NCI-H2081 treated with DMSO at 0.1 percent for 48 hours (cell line): Measurements from ENCODE around the gene SAFB2.

Source experiments
- DNase-seq: peaks from one replicate; lab custom pipeline; 2025; lab: John Stamatoyannopoulos, UW

SAFB2 gene

DNA sequence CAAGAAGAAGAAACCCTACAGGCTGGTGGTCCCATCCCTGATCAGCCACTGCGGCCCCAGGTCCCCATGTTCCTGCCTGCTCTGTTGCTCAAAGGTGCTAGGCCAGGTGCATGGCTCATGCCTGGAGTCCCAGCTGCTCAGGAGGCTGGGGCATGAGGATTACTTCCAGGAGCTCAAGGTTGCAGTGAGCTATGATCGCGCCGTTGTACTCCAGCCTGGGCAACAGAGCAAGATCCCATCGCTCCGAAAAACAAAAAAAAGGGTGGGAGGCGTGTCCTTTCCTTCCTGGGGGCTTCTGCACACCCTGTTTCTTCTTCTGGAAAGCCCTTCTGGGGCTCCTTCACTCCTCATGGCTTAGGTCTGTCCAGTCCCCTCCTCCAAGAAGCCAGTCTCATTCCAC lies 42.9 kb downstream of the SAFB2 start:
- no peak for DNase-seq

DNA sequence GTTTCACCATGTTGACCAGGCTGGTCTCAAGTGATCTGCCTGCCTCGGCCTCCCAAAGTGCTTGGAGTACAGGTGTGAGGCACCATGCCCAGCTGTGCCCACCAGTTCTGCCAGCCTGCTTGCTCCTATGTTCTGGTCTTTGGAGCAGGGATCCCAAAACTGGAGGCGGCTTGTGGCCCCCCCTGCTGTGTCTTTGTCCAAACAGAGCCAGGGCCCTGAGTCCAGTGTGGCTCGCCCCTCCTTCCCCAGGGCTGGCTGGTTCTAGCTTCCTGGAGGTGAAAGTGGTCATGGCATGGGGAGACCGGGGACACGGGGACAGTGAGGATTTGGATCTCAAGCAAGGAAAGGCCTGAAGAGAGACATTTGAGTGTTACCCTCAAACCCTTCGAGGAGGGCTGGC lies 43.3 kb downstream of the SAFB2 start:
- no peak for DNase-seq

DNA sequence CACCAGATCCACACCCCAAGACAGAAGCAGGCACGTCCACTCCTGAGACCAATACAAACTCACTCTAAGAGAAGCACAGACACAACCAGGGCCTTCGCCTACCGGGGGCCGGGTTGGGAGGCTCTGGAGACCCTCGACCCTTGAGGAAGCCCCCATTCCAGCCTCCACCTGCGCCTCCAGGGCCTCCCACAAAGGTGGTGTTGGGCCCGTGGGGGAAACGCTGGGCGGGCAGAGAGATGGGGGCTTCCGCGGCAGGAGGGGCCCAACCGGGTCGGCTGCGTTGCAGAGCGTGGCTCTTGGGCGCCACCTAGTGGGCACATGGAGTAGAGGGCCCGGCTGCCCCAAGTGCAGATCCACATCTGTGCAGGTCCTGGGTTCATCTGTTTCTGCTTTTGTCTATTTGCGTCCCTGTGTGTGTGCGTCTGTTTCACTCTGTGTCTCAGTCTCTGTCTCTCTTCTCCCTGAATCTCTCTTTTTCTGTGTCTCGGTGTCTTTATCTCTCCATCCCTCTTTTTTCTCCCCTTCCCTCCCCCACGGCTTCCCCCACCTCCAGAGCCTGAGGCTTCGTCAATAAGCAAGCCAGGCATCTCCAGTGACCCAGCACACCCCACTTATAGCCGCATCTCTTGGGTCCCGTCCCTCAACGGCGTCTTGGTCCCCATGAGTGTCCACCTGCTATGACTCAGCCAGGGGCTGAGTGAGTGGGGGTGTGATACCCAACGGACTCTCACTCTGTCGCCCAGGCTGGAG lies 44.3 kb downstream of the SAFB2 start:
- no peak for DNase-seq

DNA sequence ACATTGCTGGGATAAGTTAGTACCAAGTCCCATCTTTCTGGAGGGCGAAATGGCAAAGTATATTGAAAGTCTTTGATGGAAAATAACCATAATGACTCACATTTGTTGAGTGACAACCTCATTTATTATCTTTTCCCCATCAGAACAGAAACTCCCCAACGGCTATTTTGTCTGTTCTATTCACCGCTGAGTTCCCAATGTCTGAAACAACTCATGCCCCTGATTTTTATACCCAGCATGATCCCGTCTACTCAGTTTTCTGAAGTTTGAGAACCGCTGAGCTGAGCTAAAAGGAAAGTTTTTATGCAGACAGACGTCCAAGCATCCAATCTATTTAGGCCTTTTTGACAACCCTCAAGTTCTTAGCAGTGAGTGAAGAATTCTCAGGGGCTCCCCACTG lies 47.0 kb downstream of the SAFB2 start:
- no peak for DNase-seq

DNA sequence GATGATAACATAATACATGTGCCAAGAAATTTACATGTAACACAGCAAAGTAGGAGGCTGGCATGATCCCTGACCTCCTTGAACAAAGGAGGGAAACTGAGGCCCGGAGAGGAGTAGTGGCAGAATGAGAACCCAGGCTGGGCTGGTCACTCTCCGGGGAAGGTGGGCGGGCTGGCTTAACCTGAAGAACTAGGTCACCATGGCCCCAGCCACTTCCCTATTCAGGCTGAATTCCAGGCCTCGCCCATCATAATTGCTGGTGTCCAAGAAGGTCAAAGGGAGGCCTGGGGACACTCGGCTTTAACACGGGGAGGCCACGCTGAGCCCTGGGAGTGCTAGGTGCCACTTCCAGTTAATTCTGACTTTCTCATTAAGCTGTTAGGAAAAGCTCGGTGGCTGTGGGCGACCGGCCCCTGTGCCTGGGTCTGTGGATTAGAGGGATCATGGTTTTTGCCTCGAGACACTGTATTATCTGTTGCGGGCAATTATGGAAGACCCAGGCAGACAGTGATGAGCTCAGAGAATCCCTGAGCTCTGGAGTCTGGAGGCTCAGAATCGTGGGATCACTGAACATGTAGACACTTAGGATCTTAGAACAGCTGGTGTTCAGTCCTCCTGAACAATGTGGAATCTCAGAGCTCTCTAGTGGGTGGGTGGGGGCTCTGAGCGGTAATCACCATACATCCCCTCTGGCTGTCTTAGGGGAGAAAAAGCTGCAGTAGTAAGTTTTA lies 49.9 kb downstream of the SAFB2 start:
- no peak for DNase-seq

DNA sequence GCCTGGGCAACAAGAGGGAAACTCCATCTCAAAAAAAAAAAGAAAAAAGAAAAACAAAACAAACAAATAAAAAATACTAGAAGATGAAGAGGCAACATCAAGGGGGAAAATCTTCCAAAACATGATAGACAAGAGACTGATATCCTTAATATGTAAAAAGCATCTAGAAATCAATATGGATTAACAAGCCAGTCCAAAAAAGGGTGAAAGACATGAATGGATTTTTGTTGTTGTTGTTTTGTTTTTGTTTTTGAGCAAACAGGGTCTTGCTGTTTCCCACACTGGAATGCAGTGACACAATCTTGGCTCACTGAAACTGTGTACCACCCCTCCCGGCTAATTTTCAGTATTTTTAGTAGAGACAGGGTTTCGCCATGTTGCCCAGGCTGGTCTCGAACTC lies 50.8 kb downstream of the SAFB2 start:
- DNase-seq: no peak

DNA sequence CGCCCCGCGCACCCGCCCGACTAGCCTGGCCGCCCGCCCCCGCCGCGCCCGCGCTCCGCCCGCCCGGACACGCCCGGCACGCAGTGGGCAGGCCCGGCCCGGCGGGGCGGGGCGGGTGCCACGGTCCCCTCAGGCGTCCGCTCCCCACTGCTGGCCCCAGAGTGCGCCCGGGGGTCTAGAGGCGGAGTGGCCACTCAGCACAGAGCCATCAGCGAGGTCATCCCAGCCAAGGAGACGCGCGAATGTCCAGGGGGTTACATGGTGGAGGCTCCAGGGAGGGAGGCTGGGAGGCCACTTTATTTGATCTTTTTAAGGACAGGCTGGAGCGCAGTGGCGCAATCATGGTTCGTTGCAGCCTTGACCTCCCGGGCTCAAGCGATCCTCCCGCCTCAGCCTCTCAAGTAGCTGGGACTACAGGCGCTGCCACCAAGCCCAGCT lies 54.6 kb downstream of the SAFB2 start:
- DNase-seq: no peak

DNA sequence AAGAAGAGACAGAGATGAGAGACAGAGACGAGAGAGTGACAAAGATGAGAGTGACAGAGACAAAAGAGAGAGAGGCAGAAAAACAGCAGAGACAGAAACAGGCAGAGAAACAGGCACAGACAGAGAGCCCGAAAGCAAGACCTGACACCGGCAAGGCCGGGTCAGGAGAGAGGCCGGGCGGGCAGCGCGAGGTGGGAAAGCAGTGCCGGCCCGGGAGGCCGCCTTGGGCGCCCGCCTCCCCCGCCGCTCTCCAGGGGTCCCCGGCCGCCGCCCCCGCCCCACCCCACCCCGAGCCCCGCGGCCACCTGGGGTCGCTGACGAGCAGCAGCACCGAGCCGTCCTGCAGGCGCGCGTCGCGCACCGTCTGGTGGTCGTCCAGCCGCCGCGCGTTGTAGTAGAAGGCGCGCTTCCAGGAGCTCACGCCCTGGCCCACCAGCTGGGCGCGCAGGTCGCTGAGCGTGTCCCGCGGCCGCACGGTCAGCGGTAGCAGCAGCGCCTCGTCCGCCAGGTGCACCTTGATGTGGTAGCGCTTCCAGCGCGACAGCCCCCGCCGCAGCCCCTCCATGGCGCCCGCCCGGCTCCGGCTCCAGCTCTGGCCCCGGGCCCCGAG lies 55.1 kb downstream of the SAFB2 start, which contains the start of gene TINCR:
TSS of gene TINCR (minus strand) at position 594 of the 610 bp plus-strand sequence.
- no peak for DNase-seq

DNA sequence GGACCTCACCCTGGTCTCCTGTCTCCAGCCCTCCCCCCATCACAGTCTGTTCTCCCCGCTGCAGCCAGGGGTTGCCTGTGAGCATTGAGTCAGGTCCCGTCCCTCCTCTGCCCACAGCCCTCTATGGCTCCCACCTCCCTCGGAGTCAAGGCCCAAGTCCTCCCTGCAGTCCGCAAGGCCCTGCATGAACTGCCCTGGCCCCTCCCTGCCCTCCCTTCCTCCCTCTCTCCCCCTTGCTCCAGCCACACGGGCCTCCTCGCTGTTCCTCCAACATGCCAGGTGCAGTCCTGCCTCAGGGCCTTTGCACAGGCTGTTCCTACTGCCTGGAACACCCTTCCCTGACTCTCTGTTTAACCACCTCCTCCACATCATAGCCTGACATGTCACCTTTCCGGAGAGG lies 57.6 kb downstream of the SAFB2 start:
- no peak for DNase-seq

DNA sequence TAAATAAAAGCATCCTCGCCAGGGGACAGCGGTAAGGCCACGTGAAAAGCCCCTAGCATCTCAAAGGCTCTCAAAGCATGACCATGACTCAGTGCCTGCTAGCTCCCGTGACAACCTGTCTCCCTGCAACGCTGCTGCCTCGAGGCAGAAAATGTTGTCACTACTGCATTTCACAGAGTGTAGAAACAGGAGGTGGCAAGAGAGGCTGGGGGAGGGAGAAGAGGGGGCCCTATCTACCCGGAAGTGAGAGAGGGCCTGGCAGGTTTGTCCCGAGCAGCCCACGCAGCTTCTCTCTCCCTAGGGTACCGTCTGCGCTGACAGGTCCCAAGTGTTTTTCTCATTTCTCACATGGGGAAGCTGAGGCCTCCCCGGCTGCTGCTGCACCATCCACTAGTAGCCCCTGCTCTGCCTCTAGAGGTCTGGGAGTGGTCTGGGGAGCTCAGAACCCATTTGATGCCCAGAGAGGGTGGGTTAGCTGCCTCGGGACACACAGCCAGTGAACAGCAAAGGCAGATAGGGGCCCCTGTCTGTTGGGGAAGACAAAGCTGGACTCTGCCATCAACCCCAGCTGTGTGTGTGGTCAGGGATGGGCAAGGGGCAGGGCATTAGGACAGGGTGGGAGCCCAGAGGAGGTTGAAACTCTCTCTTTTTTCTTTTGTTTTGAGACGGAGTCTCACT lies 58.5 kb downstream of the SAFB2 start:
- DNase-seq: no peak

DNA sequence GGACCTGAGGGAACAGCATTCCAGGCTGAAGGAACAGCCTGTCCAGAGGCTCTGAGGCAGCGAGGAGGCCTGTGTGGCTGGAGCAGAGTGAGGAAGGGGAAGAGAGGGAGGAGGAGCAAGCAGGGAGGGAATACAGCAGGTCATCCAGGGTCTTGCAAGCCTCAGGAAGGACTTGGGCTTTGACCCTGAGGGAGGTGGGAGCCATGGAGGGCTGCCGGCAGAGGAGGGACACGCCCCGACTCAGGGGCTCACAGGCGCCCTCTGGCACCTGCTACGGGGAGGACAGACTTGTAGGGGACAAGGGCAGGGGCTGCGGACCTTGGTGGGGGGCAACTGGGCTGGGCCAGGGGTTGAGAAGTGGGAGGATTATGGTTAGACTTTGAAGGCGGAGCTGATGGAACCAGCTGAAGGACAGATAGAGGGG lies 59.6 kb downstream of the SAFB2 start:
- DNase-seq: no peak

DNA sequence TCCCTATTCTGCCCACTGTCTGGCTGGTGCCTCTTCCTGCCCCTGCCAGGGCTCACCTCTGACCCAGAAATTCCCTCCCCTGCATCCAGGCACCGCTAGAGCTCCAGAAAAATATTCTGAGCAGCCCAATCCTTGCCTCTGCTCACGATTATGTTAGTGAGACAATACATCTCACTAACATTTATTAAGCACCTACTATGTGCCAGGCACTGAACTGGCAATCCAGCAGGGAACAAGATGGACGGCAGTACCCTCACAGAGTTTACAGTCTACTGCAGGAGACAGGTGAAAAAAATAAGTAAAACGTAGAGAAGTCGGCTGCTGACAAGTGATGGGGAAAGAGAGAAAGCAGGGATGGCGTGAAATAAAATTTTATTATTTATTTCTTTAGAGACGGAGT lies 60.3 kb downstream of the SAFB2 start:
- DNase-seq: no peak

DNA sequence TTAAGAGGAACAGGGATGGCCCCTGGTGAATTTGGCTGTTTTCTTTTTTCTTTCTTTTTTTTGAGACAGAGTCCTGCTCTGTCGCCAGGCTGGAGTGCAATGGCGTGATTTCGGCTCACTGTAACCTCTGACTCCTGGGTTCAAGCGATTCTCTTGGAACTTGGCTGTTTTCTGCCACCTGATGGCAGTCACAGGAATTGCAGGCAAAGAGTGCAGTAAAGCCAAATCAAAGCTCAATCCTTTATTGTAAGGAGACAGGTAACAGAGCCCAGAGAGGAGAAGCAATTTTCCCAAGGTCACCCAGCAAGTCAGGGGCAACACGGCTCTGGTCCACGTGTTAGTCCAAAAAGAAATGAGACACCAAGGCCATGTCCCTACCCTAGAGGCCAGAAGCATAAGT lies 61.0 kb downstream of the SAFB2 start:
- DNase-seq: no peak

DNA sequence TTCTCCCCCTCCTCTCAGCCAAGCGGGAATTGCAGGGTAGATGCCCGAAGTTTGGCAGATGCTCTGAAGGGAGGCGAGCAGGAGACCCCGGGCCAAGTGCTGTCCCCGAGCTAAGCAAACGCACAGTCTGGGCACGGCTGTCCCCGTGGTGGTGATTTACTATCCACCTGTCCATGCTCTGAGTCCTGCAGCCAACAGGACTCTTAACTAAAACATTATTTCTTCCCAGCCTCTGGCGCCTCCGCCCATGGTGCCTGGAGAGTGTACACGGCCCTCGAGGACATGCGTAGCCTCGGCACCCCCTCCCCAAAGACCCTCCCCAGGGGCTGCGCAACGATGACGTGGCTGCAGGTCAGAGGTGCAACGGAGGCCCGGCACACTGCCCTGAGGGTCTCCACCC lies 62.4 kb downstream of the SAFB2 start:
- DNase-seq: no peak

DNA sequence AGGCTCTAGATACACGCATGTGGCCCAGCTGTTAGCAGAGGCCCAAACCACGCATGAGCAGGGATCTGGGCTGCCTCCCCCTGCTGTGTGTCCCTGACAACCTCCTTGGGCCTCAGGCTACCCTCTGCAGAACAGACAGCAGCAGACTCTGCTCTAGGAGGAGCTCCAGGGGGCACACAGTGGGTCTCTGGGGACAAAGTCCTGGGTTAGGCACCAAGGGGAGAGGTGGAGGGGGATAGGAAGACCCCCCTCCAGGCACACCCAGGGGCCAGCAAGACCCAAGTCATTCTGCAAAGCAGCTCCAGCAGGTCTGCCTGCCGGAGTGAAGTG lies 62.8 kb downstream of the SAFB2 start:
- no peak for DNase-seq

DNA sequence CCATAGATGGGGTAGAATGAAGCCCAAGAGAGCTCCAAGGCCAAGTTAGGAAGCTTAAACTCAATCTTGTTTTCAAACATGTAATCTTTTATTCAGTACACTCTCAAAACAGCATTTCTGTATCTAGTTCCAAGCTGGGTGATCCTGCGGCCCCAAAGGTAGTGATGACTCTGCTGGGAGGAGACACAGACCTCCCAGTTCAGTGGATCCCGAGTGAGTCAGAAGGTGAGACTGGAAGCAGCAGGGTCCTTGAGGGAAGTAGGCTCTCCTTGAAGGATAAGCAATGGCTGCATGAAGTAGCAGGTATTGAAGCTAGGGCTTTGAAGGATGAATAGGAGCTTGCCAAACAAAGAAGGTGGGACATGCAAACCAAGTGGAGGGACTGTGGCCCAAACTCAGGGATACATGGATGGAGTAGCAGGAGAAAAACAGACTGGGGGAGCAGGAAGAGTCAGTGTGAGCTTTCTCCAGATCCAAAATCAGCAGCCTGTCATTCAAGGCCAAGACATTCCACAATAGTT lies 64.4 kb downstream of the SAFB2 start:
- no peak for DNase-seq

DNA sequence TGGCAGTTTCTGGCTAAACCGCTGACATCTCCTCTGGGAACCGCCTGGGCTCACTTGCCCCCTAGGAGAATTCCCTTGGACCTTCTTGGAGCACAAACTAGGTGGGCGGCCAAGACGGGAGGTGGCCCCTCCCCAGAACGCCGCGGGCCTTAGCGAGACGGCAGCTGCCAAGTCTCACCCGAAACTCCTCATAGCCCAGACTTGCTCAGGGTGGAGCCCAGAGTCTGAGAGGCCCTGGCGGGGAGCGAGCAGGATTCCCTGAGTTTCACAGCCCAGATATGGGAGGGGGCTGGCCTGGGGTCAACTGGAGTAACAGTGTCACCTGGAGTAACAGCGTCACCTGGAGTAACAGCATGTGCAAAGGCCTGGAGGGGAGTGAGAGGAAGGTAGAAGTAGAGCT lies 64.9 kb downstream of the SAFB2 start:
- DNase-seq: no peak

DNA sequence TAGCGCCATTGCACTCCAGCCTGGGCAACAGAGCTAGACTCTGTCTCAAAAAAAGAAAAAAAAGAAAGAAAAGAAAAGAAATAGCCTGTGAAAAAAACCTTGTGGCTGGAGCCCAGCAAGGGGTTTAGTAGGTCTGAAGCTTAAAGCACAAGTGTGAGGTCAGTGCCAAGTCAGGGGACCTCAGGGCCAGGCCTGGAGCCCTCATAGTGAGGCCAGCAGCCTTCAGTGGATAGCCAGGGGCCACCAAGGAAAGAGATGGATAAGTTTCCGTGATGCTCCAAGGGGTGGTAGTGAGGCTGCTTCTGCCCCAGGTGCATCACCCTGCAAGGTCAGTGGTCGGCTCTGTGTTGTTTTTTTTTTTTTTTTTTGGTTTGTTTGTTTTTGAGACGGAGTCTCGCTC lies 67.7 kb downstream of the SAFB2 start:
- DNase-seq: no peak

DNA sequence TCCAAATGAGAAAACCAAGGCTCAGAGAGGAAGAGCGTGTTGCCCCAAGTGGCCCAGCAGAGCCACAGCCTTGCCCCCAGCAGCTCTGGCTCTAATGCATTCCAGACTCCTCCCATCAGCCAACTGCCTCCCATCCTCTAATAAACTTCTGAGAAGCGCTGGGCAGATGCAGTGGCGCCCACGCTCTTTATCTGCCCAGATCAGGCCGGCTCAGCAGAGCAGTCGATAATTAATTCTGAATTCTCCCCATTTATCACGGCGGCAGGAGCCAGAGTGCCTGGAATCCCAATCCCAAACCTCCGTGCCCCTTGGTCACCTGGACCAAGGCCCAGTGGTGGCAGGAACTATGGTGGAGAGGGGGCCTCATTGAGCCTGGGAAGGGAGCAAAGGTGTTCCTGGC lies 68.7 kb downstream of the SAFB2 start:
- DNase-seq: no peak

DNA sequence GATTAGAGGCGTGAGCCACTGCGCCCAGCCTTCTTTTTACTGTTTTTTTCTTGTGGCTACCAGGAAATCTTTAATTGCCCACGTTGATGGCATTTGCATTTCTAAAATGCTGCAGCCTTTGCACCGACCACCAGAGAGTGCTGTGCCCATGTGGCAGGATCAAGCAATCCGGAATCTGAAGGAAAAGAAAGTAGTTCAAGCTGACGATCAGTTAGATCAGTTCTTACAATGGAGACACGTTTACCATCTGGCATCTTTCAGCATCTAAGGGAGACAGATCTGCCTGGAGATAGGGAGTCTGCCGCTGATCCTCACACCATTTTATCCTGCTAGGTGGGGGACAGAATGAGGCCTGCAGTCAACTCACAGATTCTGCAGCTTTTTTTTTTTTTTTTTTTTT lies 74.7 kb downstream of the SAFB2 start:
- no peak for DNase-seq

DNA sequence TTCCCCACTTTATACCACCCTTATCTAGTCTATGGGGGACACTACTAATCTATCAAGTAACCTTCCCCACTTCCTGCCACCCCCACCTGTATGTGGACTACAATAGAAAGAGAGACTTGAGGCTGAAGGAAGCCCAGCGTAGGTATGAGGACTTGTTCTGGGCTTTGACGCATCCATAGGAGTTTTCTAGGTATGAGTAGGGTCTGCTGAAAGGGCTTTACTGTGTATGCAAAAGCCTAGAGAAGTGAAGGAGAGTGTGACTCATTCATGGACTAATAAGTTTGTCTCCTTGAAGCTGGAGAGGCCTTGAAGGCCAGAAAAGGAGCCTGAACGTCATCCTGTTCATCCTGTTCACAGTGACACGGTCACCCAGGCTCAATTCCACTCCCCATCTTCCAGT lies 76.6 kb downstream of the SAFB2 start:
- DNase-seq: no peak

DNA sequence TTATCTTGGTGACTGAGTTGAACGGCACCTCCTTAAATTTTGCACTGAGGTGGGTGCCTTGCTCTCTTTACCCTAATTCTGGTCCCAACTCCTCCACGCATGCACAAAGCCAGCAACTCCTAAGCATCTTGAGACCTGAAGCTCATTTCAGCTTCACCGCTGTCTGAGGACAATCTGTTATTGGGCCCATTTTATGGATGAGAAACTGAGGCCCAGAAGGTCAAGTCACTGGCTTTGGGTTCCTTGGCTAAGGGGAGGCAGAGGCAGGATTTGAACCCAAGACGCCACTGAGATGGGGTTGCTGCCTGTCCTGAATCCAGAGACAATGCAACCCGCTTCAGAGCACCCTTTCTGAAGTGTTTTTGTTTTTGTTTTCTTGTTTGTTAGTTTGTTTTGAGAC lies 77.5 kb downstream of the SAFB2 start:
- DNase-seq: no peak

DNA sequence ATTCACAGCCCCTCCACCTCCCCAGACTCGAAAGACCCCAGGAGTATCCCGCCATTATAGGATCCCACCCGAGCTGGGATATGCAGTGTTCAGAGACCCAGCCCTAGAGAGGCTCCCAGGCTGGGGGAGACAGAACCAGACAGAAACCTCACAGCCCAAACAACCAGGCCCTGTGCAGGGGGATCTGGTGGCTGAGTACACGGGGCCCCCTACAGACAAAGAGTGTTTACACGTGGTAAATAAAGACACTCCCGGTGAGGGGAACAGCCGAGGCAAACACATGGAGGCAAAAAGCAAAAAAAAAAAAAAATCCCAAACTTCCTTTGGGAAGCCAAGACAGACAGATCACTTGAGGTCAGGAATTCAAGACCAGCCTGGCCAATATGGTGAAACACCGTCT lies 79.9 kb downstream of the SAFB2 start:
- DNase-seq: no peak
